Gastroesophageal sphincter (tissue), 4 donors: Measurements from ENCODE around the gene AHI1. TPM values are rescaled to one million over a fixed set of nuclear protein-coding genes. Genes with fewer than 3 reads are reported as not detected.
"Not testable (repeated sequence)": the region's sequence is repeated elsewhere in the genome, so short reads cannot be mapped to it uniquely, and the experiment has no call there.

ENCODE experiments used
- ATAC-seq: fragments of 150-250 bp; one replicate; pipeline ENCODE4 v1.9.1; 2016; ENCODE audit warnings: mild to moderate bottlenecking, moderate library complexity
- H3K27ac ChIP-seq, 4 donors: fragments of 200-600 bp; sonication (generic) in 3 of 4; 1 replicate in 3 of 4; 2 replicates in 1 of 4; pipeline ENCODE4 v1.5.1; 2016 to 2019
- H3K27me3 ChIP-seq: fragments of 200-600 bp; sonication (generic); one replicate; pipeline ENCODE4 v1.5.1; 2019
- H3K36me3 ChIP-seq, 2 donors: fragments of 200-600 bp; sonication (generic); one replicate each; pipeline ENCODE4 v1.5.1; 2019; ENCODE audit warnings: control low read depth in 1 of 2
- H3K4me1 ChIP-seq, 3 donors: fragments of 200-600 bp; sonication (generic); 1 replicate in 2 of 3; 2 replicates in 1 of 3; pipeline ENCODE4 v1.5.1; 2016 to 2019; ENCODE audit warnings: control low read depth in 2 of 3
- H3K4me3 ChIP-seq, 2 donors: fragments of 200-600 bp; sonication (generic); one replicate each; pipeline ENCODE4 v1.5.1; 2019; ENCODE audit warnings: mild to moderate bottlenecking in 1 of 2, moderate library complexity in 1 of 2
- H3K9me3 ChIP-seq, 3 donors: fragments of 200-600 bp; sonication (generic); one replicate each; pipeline ENCODE4 v1.5.1; 2017 to 2019; ENCODE audit warnings: control low read depth in 2 of 3
- CTCF ChIP-seq, 4 experiments: fragments of 200-600 bp in 2 of 4; fragments of 450-650 bp in 2 of 4; sonication (generic) in 1 of 4; IDR thresholded peaks; one replicate each; pipeline ENCODE4 v1.5.1; 2017 to 2019; ENCODE audit warnings: antibody characterized with exemption in 4 of 4, mild to moderate bottlenecking in 2 of 4, moderate library complexity in 2 of 4
- EP300 ChIP-seq: sonication (generic); formaldehyde crosslinking; IDR thresholded peaks from one replicate; pipeline ENCODE4 v1.6.1; 2017; ENCODE audit warnings: antibody characterized with exemption, mild to moderate bottlenecking
- POLR2A ChIP-seq, 2 donors: fragments of 450-650 bp; IDR thresholded peaks; one replicate each; pipeline ENCODE4 v1.6.1; 2017; ENCODE audit warnings: antibody characterized with exemption in 2 of 2, mild to moderate bottlenecking in 2 of 2, moderate library complexity in 1 of 2
- POLR2AphosphoS5 ChIP-seq: sonication (generic); formaldehyde crosslinking; IDR thresholded peaks from one replicate; pipeline ENCODE4 v1.6.1; 2017; ENCODE audit warnings: antibody characterized with exemption
- WGBS, 2 donors: methylation state at CpG; one replicate each; pipeline ENCODE4 v1.1.5; 2018; ENCODE audit warnings: low coverage in 1 of 2; 5-methylcytosine and 5-hydroxymethylcytosine counted together
- total RNA-seq, 4 donors: library from RNA; depleted of rRNA; stranded (reverse); fragments of >200 nt; gene quantifications; one replicate each; pipeline ENCODE4 v1.1.0, GENCODE V29; 2016

Gene AHI1
- total RNA-seq, 4 donors from 2014 or later, result 16.7 to 35.9 (median 27.0) TPM

GRCh38 chr6:135347887-135348286, 149.7 kb downstream of the AHI1 start:
- ATAC-seq, result no peak
- TF ChIP-seq POLR2AphosphoS5 (no peak), POLR2A (IDR thresholded peaks at IDR 0.05) (no peak), CTCF (IDR thresholded peaks at IDR 0.05) (no peak), EP300 (no peak)
- Histone ChIP-seq H3K4me3 (no peak overlapping the region), H3K27me3 (no peaks in the 10 kb centered on the region), H3K9me3 (no peaks in the 10 kb centered on the region), H3K27ac (no peak overlapping the region), H3K36me3 (peaks cover 0 to 14% of the 10 kb centered on the region in 2 donors), H3K4me1 (no peaks in the 10 kb centered on the region)
- 84 to 90% methylated on average over 2 to 4 of the region's 4 CpGs for WGBS, 2 donors

DNA sequence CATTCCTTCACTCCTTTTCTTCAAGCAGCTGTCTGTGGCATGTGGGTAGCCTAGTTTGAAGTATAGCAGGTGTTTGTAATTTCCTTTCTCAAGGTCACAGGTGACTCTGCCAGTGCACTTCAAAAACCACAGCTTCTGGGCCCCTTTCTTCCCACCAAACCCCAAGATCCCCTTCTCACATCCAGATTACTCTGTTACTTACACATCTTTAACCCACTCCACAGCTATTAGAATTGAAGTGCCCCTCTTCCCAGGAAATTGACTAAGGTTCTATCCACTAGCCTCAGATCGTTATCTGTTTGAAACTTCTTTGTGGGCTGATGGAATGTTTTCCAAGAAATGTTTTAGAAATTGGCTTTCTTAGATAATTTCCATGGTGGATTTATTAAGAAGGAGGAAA, 150.8 kb downstream of the AHI1 start:
- Histone ChIP-seq H3K4me1 (no peaks in the 10 kb centered on the region), H3K27ac (no peak overlapping the region), H3K36me3 (peaks cover 0 to 14% of the 10 kb centered on the region in 2 donors), H3K9me3 (no peaks in the 10 kb centered on the region), H3K4me3 (no peak overlapping the region), H3K27me3 (no peaks in the 10 kb centered on the region)
- no peak for ATAC-seq
- WGBS, 2 donors, result 83 to 100% methylated on average over 1 of the region's 1 CpG
- TF ChIP-seq EP300 (no peak), CTCF (IDR thresholded peaks at IDR 0.05) (no peak), POLR2A (IDR thresholded peaks at IDR 0.05) (no peak), POLR2AphosphoS5 (no peak)

DNA sequence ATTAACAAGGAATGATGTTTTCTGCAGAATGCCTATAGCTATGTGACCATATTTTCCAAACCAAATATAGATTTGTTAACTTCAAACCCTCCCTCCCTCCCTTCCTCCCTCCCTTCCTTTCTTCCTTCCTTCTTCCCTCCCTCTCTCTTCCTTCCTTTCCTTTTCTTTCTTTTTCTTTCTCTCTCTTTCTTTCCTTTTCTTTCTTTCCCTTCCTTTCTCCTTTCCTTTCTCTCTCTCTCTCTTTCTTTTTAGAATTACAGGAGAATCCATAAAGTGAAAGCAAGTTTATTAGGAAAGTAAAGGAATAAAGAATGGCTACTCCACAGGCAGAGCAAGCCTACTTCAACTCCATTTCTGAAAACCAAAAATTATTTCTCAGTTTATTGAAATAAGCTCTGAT, 153.0 kb downstream of the AHI1 start:
- H3K9me3 ChIP-seq, result no peaks in the 10 kb centered on the region
- no peak overlapping the region for H3K4me3 ChIP-seq
- no peak for TF ChIP-seq CTCF (IDR thresholded peaks at IDR 0.05)
- no peak for TF ChIP-seq POLR2A (IDR thresholded peaks at IDR 0.05)
- no peak for TF ChIP-seq POLR2AphosphoS5
- TF ChIP-seq EP300, result no peak
- no peak overlapping the region for H3K27ac ChIP-seq
- peaks cover 0 to 14% of the 10 kb centered on the region in 2 donors for H3K36me3 ChIP-seq
- H3K27me3 ChIP-seq, result no peaks in the 10 kb centered on the region
- H3K4me1 ChIP-seq, result no peaks in the 10 kb centered on the region
- ATAC-seq, result no peak

- not testable (repeated sequence) for H3K36me3 ChIP-seq, H3K27me3 ChIP-seq, H3K9me3 ChIP-seq, ATAC-seq, H3K4me1 ChIP-seq, H3K27ac ChIP-seq, H3K4me3 ChIP-seq
- 79 to 93% methylated on average over 3 to 8 of the region's 8 CpGs for WGBS, 2 donors
Observed at GRCh38 chr6:135339920-135340319, 157.6 kb downstream of the AHI1 start.

GRCh38 chr6:135334169-135334568, 163.4 kb downstream of the AHI1 start:
- no peak for ATAC-seq
- no peak overlapping the region for H3K27ac ChIP-seq
- whole genome bisulfite sequencing, 2 donors, result 87 to 94% methylated on average over 3 of the region's 3 CpGs
- H3K36me3 ChIP-seq, result peaks cover 0 to 3% of the 10 kb centered on the region in 2 donors
- H3K9me3 ChIP-seq, result peaks cover 0 to 2% (median 0%) of the 10 kb centered on the region in 3 donors
- no peak overlapping the region for H3K4me3 ChIP-seq
- H3K4me1 ChIP-seq, result no peaks in the 10 kb centered on the region
- no peaks in the 10 kb centered on the region for H3K27me3 ChIP-seq
- TF ChIP-seq POLR2A (IDR thresholded peaks at IDR 0.05) (no peak), CTCF (IDR thresholded peaks at IDR 0.05) (no peak), EP300 (no peak), POLR2AphosphoS5 (no peak)

DNA sequence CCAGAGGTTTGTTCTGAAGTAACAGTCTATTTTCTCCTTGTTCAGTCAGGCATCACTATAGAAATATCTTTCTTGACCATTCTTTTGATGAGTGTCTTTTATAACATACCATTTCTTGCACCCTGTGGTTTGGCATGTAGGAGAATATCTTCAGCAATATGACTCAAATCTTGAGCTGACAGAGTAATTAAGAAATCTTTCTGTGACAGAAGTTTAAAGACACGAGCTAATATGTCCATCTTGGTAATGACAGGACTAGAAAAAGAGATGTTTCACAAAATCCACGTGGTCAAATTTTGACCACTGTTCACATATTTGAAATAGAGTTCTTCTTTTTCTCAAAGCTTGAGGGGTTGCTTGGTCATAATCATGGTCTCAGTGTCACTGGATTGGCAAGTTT, 166.5 kb downstream of the AHI1 start:
- H3K4me3 ChIP-seq, result no peak overlapping the region
- 79 to 94% methylated on average over 2 of the region's 2 CpGs for whole genome bisulfite sequencing, 2 donors
- H3K4me1 ChIP-seq, result no peaks in the 10 kb centered on the region
- H3K36me3 ChIP-seq, result peaks cover 0 to 12% of the 10 kb centered on the region in 2 donors
- ATAC-seq, result no peak
- H3K9me3 ChIP-seq, result peaks cover 0 to 2% (median 0%) of the 10 kb centered on the region in 3 donors
- H3K27ac ChIP-seq, result no peak overlapping the region
- TF ChIP-seq POLR2AphosphoS5 (no peak), CTCF (IDR thresholded peaks at IDR 0.05) (no peak)
- H3K27me3 ChIP-seq, result no peaks in the 10 kb centered on the region
